GM23338 (cell line): ENCODE data around the gene PKNOX2. TPM values are rescaled to one million over a fixed set of nuclear protein-coding genes. Genes with fewer than 3 reads are reported as not detected.

Experiments used
- ATAC-seq: fragments of 200-7000 bp; cut with Tn5 transposase; 3 replicates; pipeline ENCODE4 v1.9.1; 2020
- DNase-seq: peaks from one replicate; pipeline ENCODE4 v3.0.0-alpha.2; 2015; ENCODE audit warnings: low spot score
- H2AFZ ChIP-seq: fragments of 200-600 bp; sonication (generic); 2 replicates; pipeline ENCODE4 v1.8.0; 2016; ENCODE audit warnings: antibody characterized with exemption, mild to moderate bottlenecking, moderate library complexity
- H3F3A ChIP-seq: fragments of 200-600 bp; sonication (generic); replicated peaks from 2 replicates; pipeline ENCODE4 v1.8.0; 2017; ENCODE audit warnings: antibody characterized with exemption, mixed run types, low read depth
- H3K27ac ChIP-seq: fragments of 200-600 bp; sonication (generic); 2 replicates; pipeline ENCODE4 v1.6.1; 2016; ENCODE audit warnings: low read depth
- H3K27me3 ChIP-seq: fragments of 200-600 bp; sonication (generic); 2 replicates; pipeline ENCODE4 v1.8.0; 2016; ENCODE audit warnings: mild to moderate bottlenecking, mixed run types, moderate library complexity; ENCODE audit not compliant: insufficient read depth
- H3K36me3 ChIP-seq: fragments of 200-600 bp; sonication (generic); 2 replicates; pipeline ENCODE4 v1.8.0; 2016; ENCODE audit warnings: mild to moderate bottlenecking; ENCODE audit not compliant: insufficient read depth
- H3K4me1 ChIP-seq: fragments of 200-600 bp; sonication (generic); 2 replicates; pipeline ENCODE4 v1.8.0; 2016; ENCODE audit warnings: mild to moderate bottlenecking, moderate library complexity; ENCODE audit not compliant: insufficient read depth
- H3K4me2 ChIP-seq: fragments of 200-600 bp; sonication (generic); 2 replicates; pipeline ENCODE4 v1.7.1; 2017; ENCODE audit warnings: mixed run types
- H3K4me3 ChIP-seq: fragments of 200-600 bp; sonication (generic); 2 replicates; pipeline ENCODE4 v1.6.1; 2016; ENCODE audit warnings: mixed run types
- H3K79me2 ChIP-seq: fragments of 200-600 bp; sonication (generic); replicated peaks from 2 replicates; pipeline ENCODE4 v1.8.0; 2017; ENCODE audit warnings: mild to moderate bottlenecking; ENCODE audit not compliant: insufficient read depth
- H3K9me2 ChIP-seq: fragments of 200-600 bp; sonication (generic); 2 replicates; pipeline ENCODE4 v1.8.0; 2017; ENCODE audit not compliant: insufficient read depth
- H4K20me1 ChIP-seq: fragments of 200-600 bp; sonication (generic); replicated peaks from 2 replicates; pipeline ENCODE4 v1.8.0; 2017; ENCODE audit warnings: mild to moderate bottlenecking; ENCODE audit not compliant: insufficient read depth
- H3K27ac Mint-ChIP-seq: 2 replicates; pipeline ENCODE4 v1.8.0; 2020; ENCODE audit warnings: inconsistent platforms, mild to moderate bottlenecking, moderate library complexity, mixed read lengths
- H3K27me3 Mint-ChIP-seq: 3 replicates; pipeline ENCODE4 v1.8.0; 2022; ENCODE audit warnings: low read depth, mild to moderate bottlenecking, moderate library complexity, mixed read lengths, inconsistent platforms; ENCODE audit not compliant: insufficient read depth, poor library complexity
- H3K36me3 Mint-ChIP-seq: 3 replicates; pipeline ENCODE4 v1.8.0; 2021; ENCODE audit warnings: low read depth, mild to moderate bottlenecking, inconsistent platforms, moderate library complexity, mixed read lengths
- H3K4me1 Mint-ChIP-seq: 3 replicates; pipeline ENCODE4 v1.8.0; 2020; ENCODE audit warnings: mild to moderate bottlenecking, inconsistent platforms, mixed read lengths
- H3K4me3 Mint-ChIP-seq: 3 replicates; pipeline ENCODE4 v1.8.0; 2021; ENCODE audit warnings: moderate library complexity, mild to moderate bottlenecking, inconsistent platforms, mixed read lengths
- H3K9me3 Mint-ChIP-seq: 3 replicates; pipeline ENCODE4 v1.8.0; 2020; ENCODE audit warnings: moderate library complexity, mild to moderate bottlenecking, inconsistent platforms, mixed read lengths
- CREB1 ChIP-seq: fragments of 250-450 bp; sonication (Bioruptor Pico); IDR thresholded peaks from 2 replicates; pipeline ENCODE4 v1.5.0; 2020; ENCODE audit warnings: low read depth, mild to moderate bottlenecking, moderate library complexity
- EZH2 ChIP-seq: fragments of 200-600 bp; sonication (generic); IDR thresholded peaks from one replicate; pipeline ENCODE4 v1.8.0; 2017; ENCODE audit warnings: antibody characterized with exemption, mild to moderate bottlenecking, low read depth; ENCODE audit not compliant: unreplicated experiment
- EZH2phosphoT487 ChIP-seq: fragments of 200-600 bp; sonication (generic); IDR thresholded peaks from one replicate; pipeline ENCODE4 v1.8.1; 2018; ENCODE audit warnings: antibody characterized with exemption; ENCODE audit not compliant: unreplicated experiment
- JUNB ChIP-seq: IDR thresholded peaks from one replicate; pipeline ENCODE4 v1.6.1; 2016; ENCODE audit warnings: antibody characterized with exemption; ENCODE audit not compliant: unreplicated experiment
- NANOG ChIP-seq: IDR thresholded peaks from 2 replicates; pipeline ENCODE4 v1.6.1; 2016; ENCODE audit warnings: antibody characterized with exemption, borderline replicate concordance
- POLR2AphosphoS5 ChIP-seq: IDR thresholded peaks from 2 replicates; pipeline ENCODE4 v1.6.1; 2016; ENCODE audit warnings: antibody characterized with exemption, low read depth
- REST ChIP-seq: IDR thresholded peaks from one replicate; pipeline ENCODE4 v1.6.1; 2018; ENCODE audit warnings: antibody characterized with exemption; ENCODE audit not compliant: unreplicated experiment
- STAT1 ChIP-seq: IDR thresholded peaks from one replicate; pipeline ENCODE4 v1.6.1; 2016; ENCODE audit warnings: antibody characterized with exemption; ENCODE audit not compliant: unreplicated experiment
- ZNF114 ChIP-seq: fragments of 250-450 bp; sonication (Bioruptor Pico); IDR thresholded peaks from 2 replicates; pipeline ENCODE4 v1.5.0; 2020; ENCODE audit warnings: mild to moderate bottlenecking, moderate library complexity
- ZNF331 ChIP-seq: fragments of 250-450 bp; sonication (Bioruptor Pico); IDR thresholded peaks from 2 replicates; pipeline ENCODE4 v1.5.0; 2020; ENCODE audit warnings: low read depth, mild to moderate bottlenecking, moderate library complexity
- polyA plus RNA-seq: library from polyadenylated mRNA; unstranded; fragments of >200 nt; fragmentation: Nextera tagmentation; extraction: Ambion mirVana; gene quantifications from 2 replicates; pipeline ENCODE4 v1.2.1, GENCODE V29; 2016
- total RNA-seq: library from RNA; depleted of rRNA; stranded (reverse); fragments of >200 nt; shearing (Covaris generic); gene quantifications from 2 replicates; pipeline ENCODE4 v1.2.3, GENCODE V29; 2014
- TF ChIP-seq, protein P1 (sequence below): fragments of 250-450 bp; sonication (Bioruptor Pico); IDR thresholded peaks from 2 replicates; pipeline ENCODE4 v1.5.0; 2020; ENCODE audit warnings: mild to moderate bottlenecking, moderate library complexity
- TF ChIP-seq, protein P2 (sequence below): IDR thresholded peaks from 2 replicates; pipeline ENCODE4 v1.6.1; 2016; ENCODE audit warnings: antibody characterized with exemption
- TF ChIP-seq, protein P3 (sequence below), 2 experiments: fragments of 200-600 bp in 1 of 2; sonication (generic) in 1 of 2; conservative IDR thresholded peaks; 2 replicates each; pipeline versions ENCODE4 v1.5.1 to v1.6.1; 2016 to 2017; ENCODE audit warnings: antibody characterized with exemption in 2 of 2, low read depth in 2 of 2, mild to moderate bottlenecking in 2 of 2, moderate library complexity in 1 of 2

Gene PKNOX2
- total and polyA plus RNA-seq, 2 experiments from 2014 or later: 0.42 to 0.83 TPM

DNA sequence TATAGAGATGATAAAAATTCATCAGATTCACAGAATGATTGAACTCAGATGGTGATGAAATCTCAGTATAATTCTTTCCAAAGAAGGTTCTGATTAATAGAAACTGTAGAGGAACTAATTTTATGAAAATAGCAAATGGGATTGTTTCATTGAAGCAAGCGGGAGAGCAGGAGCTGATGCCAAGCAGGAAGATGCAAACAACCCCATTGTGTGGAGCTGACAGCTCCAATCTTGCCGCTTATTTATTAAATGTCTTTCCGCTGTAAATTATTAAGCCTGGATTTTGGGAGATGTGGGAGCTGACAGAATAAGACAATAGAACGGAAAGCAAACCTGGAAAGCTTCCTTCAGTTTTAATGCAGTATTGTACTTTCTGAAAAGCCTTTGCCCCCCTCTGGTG lies 47.1 kb upstream of the PKNOX2 start:
- no peak for TF ChIP-seq ZNF331 (CRISPR knock-in tag)
- TF ChIP-seq, protein P1, sequence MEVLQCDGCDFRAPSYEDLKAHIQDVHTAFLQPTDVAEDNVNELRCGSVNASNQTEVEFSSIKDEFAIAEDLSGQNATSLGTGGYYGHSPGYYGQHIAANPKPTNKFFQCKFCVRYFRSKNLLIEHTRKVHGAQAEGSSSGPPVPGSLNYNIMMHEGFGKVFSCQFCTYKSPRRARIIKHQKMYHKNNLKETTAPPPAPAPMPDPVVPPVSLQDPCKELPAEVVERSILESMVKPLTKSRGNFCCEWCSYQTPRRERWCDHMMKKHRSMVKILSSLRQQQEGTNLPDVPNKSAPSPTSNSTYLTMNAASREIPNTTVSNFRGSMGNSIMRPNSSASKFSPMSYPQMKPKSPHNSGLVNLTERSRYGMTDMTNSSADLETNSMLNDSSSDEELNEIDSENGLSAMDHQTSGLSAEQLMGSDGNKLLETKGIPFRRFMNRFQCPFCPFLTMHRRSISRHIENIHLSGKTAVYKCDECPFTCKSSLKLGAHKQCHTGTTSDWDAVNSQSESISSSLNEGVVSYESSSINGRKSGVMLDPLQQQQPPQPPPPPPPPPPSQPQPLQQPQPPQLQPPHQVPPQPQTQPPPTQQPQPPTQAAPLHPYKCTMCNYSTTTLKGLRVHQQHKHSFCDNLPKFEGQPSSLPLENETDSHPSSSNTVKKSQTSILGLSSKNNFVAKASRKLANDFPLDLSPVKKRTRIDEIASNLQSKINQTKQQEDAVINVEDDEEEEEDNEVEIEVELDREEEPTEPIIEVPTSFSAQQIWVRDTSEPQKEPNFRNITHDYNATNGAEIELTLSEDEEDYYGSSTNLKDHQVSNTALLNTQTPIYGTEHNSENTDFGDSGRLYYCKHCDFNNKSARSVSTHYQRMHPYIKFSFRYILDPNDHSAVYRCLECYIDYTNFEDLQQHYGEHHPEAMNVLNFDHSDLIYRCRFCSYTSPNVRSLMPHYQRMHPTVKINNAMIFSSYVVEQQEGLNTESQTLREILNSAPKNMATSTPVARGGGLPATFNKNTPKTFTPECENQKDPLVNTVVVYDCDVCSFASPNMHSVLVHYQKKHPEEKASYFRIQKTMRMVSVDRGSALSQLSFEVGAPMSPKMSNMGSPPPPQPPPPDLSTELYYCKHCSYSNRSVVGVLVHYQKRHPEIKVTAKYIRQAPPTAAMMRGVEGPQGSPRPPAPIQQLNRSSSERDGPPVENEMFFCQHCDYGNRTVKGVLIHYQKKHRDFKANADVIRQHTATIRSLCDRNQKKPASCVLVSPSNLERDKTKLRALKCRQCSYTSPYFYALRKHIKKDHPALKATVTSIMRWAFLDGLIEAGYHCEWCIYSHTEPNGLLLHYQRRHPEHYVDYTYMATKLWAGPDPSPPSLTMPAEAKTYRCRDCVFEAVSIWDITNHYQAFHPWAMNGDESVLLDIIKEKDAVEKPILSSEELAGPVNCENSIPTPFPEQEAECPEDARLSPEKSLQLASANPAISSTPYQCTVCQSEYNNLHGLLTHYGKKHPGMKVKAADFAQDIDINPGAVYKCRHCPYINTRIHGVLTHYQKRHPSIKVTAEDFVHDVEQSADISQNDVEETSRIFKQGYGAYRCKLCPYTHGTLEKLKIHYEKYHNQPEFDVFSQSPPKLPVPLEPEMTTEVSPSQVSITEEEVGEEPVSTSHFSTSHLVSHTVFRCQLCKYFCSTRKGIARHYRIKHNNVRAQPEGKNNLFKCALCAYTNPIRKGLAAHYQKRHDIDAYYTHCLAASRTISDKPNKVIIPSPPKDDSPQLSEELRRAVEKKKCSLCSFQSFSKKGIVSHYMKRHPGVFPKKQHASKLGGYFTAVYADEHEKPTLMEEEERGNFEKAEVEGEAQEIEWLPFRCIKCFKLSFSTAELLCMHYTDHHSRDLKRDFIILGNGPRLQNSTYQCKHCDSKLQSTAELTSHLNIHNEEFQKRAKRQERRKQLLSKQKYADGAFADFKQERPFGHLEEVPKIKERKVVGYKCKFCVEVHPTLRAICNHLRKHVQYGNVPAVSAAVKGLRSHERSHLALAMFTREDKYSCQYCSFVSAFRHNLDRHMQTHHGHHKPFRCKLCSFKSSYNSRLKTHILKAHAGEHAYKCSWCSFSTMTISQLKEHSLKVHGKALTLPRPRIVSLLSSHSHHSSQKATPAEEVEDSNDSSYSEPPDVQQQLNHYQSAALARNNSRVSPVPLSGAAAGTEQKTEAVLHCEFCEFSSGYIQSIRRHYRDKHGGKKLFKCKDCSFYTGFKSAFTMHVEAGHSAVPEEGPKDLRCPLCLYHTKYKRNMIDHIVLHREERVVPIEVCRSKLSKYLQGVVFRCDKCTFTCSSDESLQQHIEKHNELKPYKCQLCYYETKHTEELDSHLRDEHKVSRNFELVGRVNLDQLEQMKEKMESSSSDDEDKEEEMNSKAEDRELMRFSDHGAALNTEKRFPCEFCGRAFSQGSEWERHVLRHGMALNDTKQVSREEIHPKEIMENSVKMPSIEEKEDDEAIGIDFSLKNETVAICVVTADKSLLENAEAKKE: no peak
- TF ChIP-seq REST: no peak
- no peak for TF ChIP-seq EZH2phosphoT487
- no peak for TF ChIP-seq NANOG
- no peak for TF ChIP-seq JUNB
- TF ChIP-seq STAT1: no peak
- TF ChIP-seq CREB1 (CRISPR knock-in tag): no peak
- no peak for TF ChIP-seq EZH2
- TF ChIP-seq POLR2AphosphoS5: no peak
- TF ChIP-seq, protein P2, sequence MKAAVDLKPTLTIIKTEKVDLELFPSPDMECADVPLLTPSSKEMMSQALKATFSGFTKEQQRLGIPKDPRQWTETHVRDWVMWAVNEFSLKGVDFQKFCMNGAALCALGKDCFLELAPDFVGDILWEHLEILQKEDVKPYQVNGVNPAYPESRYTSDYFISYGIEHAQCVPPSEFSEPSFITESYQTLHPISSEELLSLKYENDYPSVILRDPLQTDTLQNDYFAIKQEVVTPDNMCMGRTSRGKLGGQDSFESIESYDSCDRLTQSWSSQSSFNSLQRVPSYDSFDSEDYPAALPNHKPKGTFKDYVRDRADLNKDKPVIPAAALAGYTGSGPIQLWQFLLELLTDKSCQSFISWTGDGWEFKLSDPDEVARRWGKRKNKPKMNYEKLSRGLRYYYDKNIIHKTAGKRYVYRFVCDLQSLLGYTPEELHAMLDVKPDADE: no peak
- TF ChIP-seq, protein P3, sequence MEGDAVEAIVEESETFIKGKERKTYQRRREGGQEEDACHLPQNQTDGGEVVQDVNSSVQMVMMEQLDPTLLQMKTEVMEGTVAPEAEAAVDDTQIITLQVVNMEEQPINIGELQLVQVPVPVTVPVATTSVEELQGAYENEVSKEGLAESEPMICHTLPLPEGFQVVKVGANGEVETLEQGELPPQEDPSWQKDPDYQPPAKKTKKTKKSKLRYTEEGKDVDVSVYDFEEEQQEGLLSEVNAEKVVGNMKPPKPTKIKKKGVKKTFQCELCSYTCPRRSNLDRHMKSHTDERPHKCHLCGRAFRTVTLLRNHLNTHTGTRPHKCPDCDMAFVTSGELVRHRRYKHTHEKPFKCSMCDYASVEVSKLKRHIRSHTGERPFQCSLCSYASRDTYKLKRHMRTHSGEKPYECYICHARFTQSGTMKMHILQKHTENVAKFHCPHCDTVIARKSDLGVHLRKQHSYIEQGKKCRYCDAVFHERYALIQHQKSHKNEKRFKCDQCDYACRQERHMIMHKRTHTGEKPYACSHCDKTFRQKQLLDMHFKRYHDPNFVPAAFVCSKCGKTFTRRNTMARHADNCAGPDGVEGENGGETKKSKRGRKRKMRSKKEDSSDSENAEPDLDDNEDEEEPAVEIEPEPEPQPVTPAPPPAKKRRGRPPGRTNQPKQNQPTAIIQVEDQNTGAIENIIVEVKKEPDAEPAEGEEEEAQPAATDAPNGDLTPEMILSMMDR (conservative IDR thresholded peaks at IDR 0.05; ENCODE audit: low read depth in 2 of 2): no peak; a peak in 1 of 4 replicates
- no peak for TF ChIP-seq ZNF114 (CRISPR knock-in tag)
- Mint-ChIP-seq H3K9me3 (peaks cover 3% of the 10 kb centered on the region; the same call in 1 of the 3 replicates), H3K4me1 (peaks cover 4% of the 10 kb centered on the region; the same call in 1 of the 3 replicates), H3K27me3 (peaks cover 1% of the 10 kb centered on the region), H3K4me3 (no peak overlapping the region), H3K36me3 (no peaks in the 10 kb centered on the region; the same call in 2 of the 3 replicates), H3K27ac (no peak overlapping the region)
- no peaks in the 10 kb centered on the region for H3F3A ChIP-seq
- ATAC-seq (no peak), DNase-seq (no peak)
- peaks cover 15% of the 10 kb centered on the region; the same call in 1 of the 2 replicates for H3K9me2 ChIP-seq
- no peaks in the 10 kb centered on the region for H3K79me2 ChIP-seq
- H3K4me1 ChIP-seq: no peaks in the 10 kb centered on the region
- H3K36me3 ChIP-seq: no peaks in the 10 kb centered on the region
- H3K27me3 ChIP-seq: no peaks in the 10 kb centered on the region
- no peak overlapping the region for H3K4me2 ChIP-seq
- no peak overlapping the region for H3K4me3 ChIP-seq
- no peak overlapping the region for H3K27ac ChIP-seq
- H2AFZ ChIP-seq: no peak overlapping the region
- H4K20me1 ChIP-seq: no peaks in the 10 kb centered on the region
